CMK (cell line): Measurements from ENCODE around the gene CLEC10A.
"Not testable (repeated sequence)": the region's sequence is repeated elsewhere in the genome, so short reads cannot be mapped to it uniquely, and the experiment has no call there.

Experiments
- DNase-seq: peaks from one replicate; pipeline ENCODE4 v3.0.0-alpha.2; 2010; ENCODE audit warnings: low read depth

CLEC10A gene

DNA sequence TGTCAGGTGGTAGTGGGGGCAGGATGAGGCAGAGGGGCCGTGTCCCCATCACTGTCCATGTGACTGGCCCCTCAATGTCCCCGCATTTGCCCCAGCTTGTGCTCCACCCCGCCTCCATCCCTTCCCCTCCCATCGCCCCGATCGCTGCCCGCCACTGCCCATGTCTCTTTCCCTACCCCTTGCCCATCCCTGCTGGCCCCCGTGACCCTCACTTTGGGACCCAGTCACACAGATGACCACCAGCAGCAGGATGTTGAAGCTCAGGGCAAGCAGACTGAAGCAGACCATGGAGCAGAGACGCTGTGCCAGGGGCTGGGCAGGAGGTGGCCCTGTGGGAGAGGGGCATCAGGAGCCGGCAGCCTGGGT lies 28.5 kb upstream of the CLEC10A start:
- DNase-seq = no peak

GRCh38 chr17:7107795-7108559 lies 27.9 kb upstream of the CLEC10A start:
- DNase-seq = no peak

GRCh38 chr17:7107012-7107754 lies 27.1 kb upstream of the CLEC10A start:
- DNase-seq = no peak

GRCh38 chr17:7102421-7102820 lies 22.4 kb upstream of the CLEC10A start:
- no peak for DNase-seq

- DNase-seq = no peak
Measured at GRCh38 chr17:7101531-7101930, 21.5 kb upstream of the CLEC10A start.

DNA sequence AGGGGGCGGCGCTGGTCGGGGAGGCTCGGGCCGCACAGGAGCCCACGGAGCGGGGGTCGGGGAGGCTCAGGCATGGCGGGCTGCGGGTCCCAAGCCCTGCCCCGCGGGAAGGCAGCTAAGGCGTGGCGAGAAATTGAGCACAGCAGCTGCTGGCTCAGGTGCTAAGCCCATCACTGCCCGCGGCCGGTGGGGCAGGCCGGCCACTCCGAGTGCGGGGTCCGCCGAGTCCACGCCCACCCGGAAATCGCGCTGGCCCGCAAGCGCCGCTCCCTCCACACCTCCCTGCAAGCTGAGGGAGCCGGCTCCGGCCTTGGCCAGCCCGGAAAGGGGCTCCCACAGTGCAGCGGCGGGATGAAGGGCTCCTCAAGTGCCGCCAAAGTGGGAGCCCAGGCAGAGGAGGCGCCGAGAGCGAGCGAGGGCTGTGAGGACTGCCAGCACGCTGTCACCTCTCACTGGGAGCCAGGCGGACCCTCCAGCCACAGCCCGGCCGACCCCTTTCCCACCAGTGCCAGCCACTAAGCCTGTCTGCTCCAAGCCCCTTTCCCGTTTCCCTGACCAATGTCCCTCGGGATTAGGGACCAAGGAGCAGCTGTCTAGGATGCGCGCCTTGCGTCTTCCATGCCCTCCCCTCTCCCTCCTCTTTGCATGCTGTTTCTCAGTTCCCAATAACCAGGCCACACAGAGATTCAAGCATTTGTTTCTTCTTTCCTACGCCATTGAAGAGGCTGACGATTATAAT lies 20.8 kb upstream of the CLEC10A start:
- DNase-seq = not testable (repeated sequence)

- DNase-seq = no peak
Measured at GRCh38 chr17:7098802-7099459, 18.9 kb upstream of the CLEC10A start.

DNA sequence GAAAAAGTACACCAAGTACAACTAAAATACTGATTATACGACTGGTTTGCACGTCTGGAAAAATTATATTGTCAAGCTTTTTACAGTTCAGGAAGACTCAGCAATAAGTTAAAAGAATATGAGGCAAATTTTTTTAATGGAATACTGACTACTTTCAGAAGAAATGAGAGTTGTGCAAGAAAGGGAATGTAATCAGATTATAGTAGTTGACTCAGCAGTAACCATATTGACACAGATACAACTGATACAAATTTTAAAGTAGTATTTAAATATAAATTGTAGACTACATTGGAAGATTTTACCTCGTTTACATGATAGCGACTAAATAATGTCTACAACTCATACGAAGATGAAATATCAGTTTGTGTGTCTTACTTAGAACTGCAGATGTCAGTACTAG lies 17.9 kb upstream of the CLEC10A start:
- no peak for DNase-seq

GRCh38 chr17:7095625-7096024 lies 15.6 kb upstream of the CLEC10A start:
- no peak for DNase-seq

GRCh38 chr17:7094652-7095019 lies 14.6 kb upstream of the CLEC10A start:
- no peak for DNase-seq

- not testable (repeated sequence) for DNase-seq
Measured at GRCh38 chr17:7091311-7092005, 11.4 kb upstream of the CLEC10A start.

DNA sequence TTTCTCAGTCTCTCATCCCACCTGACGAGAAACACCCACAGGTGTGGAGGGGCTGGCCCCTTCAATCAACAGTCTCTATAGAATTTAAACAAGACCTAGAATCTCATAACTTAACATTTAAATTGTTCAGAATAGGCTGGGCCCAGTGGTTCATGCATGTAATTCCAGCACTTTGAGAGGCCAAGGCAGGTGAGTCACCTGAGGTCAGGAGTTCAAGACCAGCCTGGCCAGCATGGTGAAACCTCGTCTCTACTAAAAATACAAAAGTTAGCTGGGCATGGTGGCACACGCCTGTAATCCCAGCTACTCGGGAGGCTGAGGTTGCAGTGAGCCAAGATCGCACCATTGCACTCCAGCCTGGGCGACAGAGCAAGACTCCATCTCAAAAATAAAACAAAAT lies 9.5 kb upstream of the CLEC10A start:
- DNase-seq = not testable (repeated sequence)

GRCh38 chr17:7088442-7088841 lies 8.4 kb upstream of the CLEC10A start:
- not testable (repeated sequence) for DNase-seq

- no peak for DNase-seq
Measured at GRCh38 chr17:7084088-7084487, 4.0 kb upstream of the CLEC10A start.

DNA sequence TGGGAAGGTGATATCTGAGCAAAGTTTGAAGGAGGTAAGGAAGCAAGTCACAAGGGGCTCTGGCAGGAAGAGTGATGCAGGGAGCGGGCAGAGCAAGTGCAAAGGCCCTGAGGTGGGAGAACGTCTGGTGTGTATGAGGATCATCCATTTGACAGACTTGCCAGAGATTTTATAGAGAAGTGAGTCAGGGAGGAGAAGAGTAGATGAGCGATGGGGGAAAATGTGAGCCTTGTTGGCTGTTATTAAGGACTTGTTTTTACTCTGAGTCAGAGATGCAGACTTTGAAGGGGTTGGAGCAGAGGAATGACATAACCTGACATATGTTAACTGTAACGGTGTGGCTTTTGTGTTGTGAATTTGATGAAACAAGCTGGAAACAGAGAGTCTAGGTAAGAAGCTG lies 3.5 kb upstream of the CLEC10A start:
- DNase-seq = no peak

- peak; percentile 24 for DNase-seq
Measured at GRCh38 chr17:7081341-7082062, 1.5 kb upstream of the CLEC10A start.

DNA sequence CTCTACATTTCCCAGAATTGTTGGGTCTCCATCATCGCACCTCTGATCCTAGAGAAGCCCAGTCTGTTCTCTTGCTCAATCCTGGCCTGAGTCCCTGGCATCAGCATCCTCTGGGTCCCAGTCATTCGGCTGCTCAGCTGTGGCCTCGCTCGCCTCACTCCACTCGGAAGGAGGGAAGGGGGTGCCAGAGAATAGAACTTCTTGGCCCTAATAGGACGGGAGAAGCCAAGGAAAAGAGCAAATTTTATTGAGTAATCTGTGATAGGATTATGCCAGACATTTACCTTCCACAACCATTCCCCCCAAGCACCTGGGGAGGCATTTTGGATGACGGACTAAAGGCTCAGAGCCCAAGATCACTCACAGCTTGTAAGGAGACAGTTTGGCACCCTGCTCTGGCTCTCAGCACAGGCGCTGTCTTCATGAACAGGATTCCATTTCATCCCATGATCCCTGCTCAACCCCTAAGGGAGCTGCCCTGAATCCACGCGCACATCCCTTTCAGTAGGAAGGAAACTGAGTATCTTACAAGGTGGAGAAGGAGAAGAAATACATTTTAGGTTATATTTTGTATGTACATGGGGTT lies 498 bp upstream of the CLEC10A start:
- DNase-seq = no peak

DNA sequence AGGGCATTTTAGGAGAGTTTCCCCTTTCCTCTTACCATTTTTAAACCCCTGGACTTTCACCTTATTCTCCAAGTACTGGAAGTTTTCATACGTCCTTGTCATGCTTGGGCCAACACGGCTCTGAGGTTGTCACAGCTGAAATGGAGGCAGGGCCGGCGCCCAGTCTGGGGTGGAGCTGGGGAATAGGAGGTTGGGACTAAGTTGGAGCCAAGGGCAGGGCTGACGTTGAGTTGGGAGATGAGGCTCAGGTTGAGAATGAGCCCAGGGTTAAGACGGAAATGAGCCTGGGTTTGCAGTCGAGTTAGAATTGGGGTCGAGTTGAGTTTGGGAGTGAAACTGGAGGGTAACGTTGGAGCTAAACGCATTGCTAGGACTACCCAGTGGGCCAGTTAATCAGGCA lies 1.3 kb downstream of the CLEC10A start:
- DNase-seq = no peak

DNA sequence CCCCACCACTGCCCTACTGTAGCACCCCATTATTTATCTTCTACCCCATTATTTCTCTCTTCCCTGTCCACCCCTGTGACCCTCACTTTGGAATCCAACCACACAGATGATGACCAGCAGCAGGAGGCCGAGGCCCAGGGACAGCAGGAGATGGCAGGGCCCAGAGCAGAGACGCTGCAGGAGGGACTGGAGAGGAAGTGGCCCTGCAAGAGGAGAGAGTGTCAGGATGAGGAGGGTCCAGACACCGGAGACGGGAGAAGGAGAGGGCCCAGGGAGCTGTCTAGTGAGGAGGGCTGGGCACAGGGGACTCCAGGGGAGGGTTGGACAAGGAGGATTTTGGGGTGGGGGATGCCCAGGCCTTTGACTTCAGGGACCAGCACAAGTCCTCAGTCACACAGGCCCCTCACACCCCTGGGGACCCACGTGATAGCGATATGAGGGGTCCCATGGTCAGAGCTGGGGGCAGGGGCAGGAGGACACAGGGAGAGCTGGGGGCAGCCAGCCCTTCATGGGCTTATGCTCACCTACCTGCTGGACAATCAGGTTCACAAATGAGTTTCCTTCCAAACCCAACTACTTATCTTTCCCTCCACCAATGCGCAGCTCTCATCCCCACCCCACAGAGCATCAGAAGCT lies 2.0 kb downstream of the CLEC10A start:
- no peak for DNase-seq

DNA sequence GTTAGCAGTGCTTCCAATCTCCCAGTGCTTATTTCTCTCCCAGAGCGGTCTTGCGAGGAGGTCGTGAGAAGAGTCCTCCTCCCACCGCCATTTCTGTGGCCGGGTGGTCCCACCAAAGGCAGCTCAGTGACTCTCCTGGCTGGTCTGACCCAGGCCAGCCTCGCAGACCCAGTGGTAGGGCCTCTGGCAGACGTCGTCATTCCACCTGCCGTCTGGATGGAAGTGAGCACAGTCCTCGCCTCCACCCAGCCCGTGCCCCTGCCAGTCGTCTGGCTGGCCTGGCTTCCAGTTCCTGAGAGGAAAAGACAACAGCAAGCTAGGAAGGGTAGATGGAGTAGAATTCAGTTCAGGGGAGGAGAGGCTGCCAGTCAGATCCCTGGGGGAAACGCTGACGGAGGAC lies 5.1 kb downstream of the CLEC10A start:
- DNase-seq = no peak
